ENCODE data around the gene GRAMD4. TPM values are rescaled to one million over a fixed set of nuclear protein-coding genes. Genes with fewer than 3 reads are reported as not detected.

GRAMD4 gene
- total and polyA plus RNA-seq, 12 donors, result 29.3 to 143 (median 63.9) TPM

DNA sequence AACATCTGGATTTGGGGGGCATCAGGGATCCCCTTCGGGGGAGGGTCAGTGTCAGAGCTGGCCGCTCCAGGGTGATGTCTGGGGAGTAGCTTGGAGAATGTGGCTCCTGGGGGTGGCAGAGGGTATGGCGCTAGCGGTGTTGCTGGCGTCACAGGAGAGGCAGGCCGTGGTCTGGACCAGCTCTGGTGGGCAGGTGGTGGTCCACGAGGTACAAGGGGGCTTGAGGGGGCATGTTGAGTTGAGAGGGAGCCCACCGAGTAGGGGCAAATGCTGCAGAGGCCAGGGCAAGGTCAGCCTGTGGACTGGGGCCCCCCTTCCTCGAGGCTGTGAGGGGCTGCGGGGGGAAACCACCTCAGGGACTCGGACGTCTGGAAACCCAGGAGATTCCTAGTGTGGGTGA lies 8.6 kb downstream of the GRAMD4 start:
- Histone ChIP-seq H3K27ac (no peak overlapping the region), H3K9me3 (no peaks in the 10 kb centered on the region), H3K27me3 (no peaks in the 10 kb centered on the region), H3K4me3 (no peak overlapping the region), H3K4me1 (peaks cover 6 to 35% (median 15%) of the 10 kb centered on the region in 9 donors), H3K36me3 (peaks cover 0 to 36% (median 11%) of the 10 kb centered on the region in 9 donors)
- WGBS, 2 donors, result 91 to 92% methylated on average over 12 of the region's 12 CpGs
- DNase-seq (no peak), ATAC-seq (no peak)
- intact Hi-C loops (cut with DNase I), result no loop called here
- TF ChIP-seq, protein P1, sequence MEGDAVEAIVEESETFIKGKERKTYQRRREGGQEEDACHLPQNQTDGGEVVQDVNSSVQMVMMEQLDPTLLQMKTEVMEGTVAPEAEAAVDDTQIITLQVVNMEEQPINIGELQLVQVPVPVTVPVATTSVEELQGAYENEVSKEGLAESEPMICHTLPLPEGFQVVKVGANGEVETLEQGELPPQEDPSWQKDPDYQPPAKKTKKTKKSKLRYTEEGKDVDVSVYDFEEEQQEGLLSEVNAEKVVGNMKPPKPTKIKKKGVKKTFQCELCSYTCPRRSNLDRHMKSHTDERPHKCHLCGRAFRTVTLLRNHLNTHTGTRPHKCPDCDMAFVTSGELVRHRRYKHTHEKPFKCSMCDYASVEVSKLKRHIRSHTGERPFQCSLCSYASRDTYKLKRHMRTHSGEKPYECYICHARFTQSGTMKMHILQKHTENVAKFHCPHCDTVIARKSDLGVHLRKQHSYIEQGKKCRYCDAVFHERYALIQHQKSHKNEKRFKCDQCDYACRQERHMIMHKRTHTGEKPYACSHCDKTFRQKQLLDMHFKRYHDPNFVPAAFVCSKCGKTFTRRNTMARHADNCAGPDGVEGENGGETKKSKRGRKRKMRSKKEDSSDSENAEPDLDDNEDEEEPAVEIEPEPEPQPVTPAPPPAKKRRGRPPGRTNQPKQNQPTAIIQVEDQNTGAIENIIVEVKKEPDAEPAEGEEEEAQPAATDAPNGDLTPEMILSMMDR (IDR thresholded peaks at IDR 0.05), result no peak

DNA sequence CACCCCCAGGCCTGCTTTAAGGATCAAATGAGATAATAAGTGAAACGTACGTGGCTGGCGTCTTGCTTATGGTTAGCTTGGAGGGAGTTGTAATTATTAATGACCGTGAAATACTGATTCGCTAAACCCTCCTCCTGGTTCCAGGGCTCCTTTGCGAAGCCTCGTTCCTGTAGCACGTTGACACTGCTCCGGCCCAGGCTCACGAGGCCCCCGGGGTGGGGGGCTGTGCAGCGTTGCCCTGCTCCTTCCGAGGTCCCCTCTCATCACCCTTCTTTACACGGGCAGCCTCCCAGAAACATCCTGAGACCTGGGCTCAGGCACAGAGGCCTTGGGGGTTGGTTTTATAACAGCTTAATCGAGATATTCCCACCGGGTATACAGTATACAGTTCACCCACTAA lies 9.1 kb downstream of the GRAMD4 start:
- peaks cover 4 to 35% (median 14%) of the 10 kb centered on the region in 9 donors for H3K4me1 ChIP-seq
- 87 to 88% methylated on average over 16 of the region's 16 CpGs for WGBS, 2 donors
- no peak overlapping the region for H3K4me3 ChIP-seq
- TF ChIP-seq, protein P1 (IDR thresholded peaks at IDR 0.05), result no peak
- peaks cover 0 to 36% (median 11%) of the 10 kb centered on the region in 9 donors for H3K36me3 ChIP-seq
- intact Hi-C loops (cut with DNase I), result no loop called here
- H3K9me3 ChIP-seq, result no peaks in the 10 kb centered on the region
- no peaks in the 10 kb centered on the region for H3K27me3 ChIP-seq
- DNase-seq (no peak), ATAC-seq (no peak)
- H3K27ac ChIP-seq, result no peak overlapping the region

DNA sequence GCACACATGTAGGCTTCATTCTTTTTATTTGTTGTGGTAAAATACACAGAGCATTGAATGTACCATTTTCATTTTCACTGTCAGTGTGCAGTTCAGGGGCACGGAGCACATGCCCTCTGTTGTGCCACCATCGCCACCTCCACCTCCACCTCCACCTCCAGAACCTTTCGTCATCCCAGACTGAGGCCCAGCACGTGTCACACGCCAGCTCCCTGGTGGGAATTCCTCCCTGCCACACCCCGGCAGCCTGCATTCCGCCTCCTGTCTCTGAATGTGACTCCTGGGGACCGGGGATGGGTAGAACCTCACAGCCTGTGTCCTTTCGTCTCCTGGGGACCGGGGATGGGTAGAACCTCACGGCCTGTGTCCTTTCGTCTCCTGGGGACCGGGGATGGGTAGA lies 10.9 kb downstream of the GRAMD4 start:
- ATAC-seq (no peak), DNase-seq (peak in 1 of 2 donors; percentile 6)
- Histone ChIP-seq H3K4me1 (peaks cover 0 to 33% (median 17%) of the 10 kb centered on the region in 9 donors), H3K27ac (no peak overlapping the region), H3K36me3 (peaks cover 0 to 36% (median 11%) of the 10 kb centered on the region in 9 donors), H3K4me3 (no peak overlapping the region), H3K9me3 (no peaks in the 10 kb centered on the region), H3K27me3 (no peaks in the 10 kb centered on the region)
- TF ChIP-seq, protein P1 (IDR thresholded peaks at IDR 0.05), result no peak
- intact Hi-C loops (cut with DNase I), result no loop called here
- WGBS, 2 donors, result 88% methylated on average over 11 of the region's 13 CpGs

DNA sequence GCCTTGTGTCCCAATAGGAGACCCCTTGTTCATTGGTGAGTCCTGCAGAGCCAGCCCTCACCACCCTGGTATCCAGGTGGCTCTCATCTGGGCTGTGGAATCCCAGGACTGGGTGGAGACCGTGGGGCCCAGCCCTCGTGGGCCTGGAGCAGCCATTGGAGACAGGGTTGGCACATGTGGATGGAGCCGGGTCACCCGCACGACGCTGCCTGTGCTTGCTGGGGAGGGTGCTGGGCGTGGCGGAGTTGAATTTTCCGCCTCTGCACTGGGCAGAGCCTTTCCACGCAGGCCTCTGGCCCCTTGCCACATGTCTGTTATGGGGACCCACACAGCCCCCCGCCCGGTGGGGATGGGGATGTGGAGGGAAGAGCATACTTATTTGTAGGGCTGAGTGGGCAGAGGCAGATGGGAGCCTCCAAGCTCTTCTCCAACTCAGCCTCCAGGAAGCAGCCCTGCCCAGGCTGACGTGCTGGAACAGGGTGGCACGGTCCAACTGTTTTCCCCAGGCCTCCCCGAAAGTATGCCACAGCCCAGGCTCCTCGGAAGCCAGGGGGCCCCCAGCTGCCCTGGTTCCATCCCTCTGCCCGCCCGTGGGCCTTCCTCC lies 12.6 kb downstream of the GRAMD4 start:
- Histone ChIP-seq H3K36me3 (peaks cover 0 to 25% (median 3%) of the 10 kb centered on the region in 9 donors), H3K4me3 (no peak overlapping the region), H3K4me1 (peaks cover 0 to 32% (median 19%) of the 10 kb centered on the region in 9 donors), H3K27me3 (no peaks in the 10 kb centered on the region), H3K9me3 (no peaks in the 10 kb centered on the region), H3K27ac (no peak overlapping the region)
- intact Hi-C loops (cut with DNase I), result no loop called here
- TF ChIP-seq, protein P1 (IDR thresholded peaks at IDR 0.05), result no peak
- DNase-seq (peak in 1 of 2 donors; percentile 14), ATAC-seq (no peak)
- 80 to 82% methylated on average over 18 of the region's 18 CpGs for WGBS, 2 donors
